ENCODE measurements around the gene NTM.

Gene NTM

GRCh38 chr11:131912134-131912533 is 541.7 kb downstream of the NTM start:
- peak; percentile 13; the same call in 2 of the 3 replicates for ATAC-seq (ENCODE audit: low read depth)
- Histone ChIP-seq H3K27me3 (ENCODE audit: insufficient read depth, poor library complexity, severe bottlenecking) (no peaks in the 10 kb centered on the region), H3K9me3 (ENCODE audit: severe bottlenecking) (no peaks in the 10 kb centered on the region), H3K27ac (ENCODE audit: poor library complexity, severe bottlenecking) (peak overlapping the region; percentile 74), H3K4me3 (ENCODE audit: severe bottlenecking) (peak overlapping the region; percentile 75), H3K36me3 (ENCODE audit: low read depth) (peaks cover 7% of the 10 kb centered on the region), H3K4me1 (ENCODE audit: insufficient read depth, poor library complexity, severe bottlenecking) (peaks cover 44% of the 10 kb centered on the region)
- no peak for DNase-seq (ENCODE audit: low spot score)
- TF ChIP-seq, protein P1, sequence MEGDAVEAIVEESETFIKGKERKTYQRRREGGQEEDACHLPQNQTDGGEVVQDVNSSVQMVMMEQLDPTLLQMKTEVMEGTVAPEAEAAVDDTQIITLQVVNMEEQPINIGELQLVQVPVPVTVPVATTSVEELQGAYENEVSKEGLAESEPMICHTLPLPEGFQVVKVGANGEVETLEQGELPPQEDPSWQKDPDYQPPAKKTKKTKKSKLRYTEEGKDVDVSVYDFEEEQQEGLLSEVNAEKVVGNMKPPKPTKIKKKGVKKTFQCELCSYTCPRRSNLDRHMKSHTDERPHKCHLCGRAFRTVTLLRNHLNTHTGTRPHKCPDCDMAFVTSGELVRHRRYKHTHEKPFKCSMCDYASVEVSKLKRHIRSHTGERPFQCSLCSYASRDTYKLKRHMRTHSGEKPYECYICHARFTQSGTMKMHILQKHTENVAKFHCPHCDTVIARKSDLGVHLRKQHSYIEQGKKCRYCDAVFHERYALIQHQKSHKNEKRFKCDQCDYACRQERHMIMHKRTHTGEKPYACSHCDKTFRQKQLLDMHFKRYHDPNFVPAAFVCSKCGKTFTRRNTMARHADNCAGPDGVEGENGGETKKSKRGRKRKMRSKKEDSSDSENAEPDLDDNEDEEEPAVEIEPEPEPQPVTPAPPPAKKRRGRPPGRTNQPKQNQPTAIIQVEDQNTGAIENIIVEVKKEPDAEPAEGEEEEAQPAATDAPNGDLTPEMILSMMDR (IDR thresholded peaks at IDR 0.05; ENCODE audit: poor library complexity, severe bottlenecking) = no peak

DNA sequence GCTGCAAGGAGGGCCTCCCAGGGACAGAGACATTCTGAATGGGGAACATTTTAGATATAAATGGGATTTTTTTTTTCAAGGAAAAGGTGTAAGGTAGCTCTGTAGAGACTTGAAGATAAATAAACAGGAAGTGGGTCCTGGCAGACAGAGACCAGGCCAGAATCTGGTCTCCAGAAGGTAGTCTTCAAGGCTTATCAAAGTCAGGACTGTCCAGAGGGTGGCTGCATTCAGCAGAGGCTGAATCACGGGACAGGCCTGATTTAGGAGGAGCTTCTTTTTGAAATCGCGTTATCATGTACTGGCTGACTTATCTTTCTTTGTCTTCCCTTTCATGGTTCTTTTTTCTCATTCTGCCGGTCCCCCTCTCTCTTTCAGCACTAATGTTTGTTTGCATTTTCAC is 542.9 kb downstream of the NTM start:
- Histone ChIP-seq H3K36me3 (ENCODE audit: low read depth) (peaks cover 2% of the 10 kb centered on the region), H3K27ac (ENCODE audit: poor library complexity, severe bottlenecking) (peak overlapping the region; percentile 74), H3K4me3 (ENCODE audit: severe bottlenecking) (no peak overlapping the region), H3K4me1 (ENCODE audit: insufficient read depth, poor library complexity, severe bottlenecking) (peaks cover 34% of the 10 kb centered on the region), H3K9me3 (ENCODE audit: severe bottlenecking) (no peaks in the 10 kb centered on the region), H3K27me3 (ENCODE audit: insufficient read depth, poor library complexity, severe bottlenecking) (no peaks in the 10 kb centered on the region)
- ATAC-seq (ENCODE audit: low read depth) = no peak
- DNase-seq (ENCODE audit: low spot score) = no peak
- TF ChIP-seq, protein P1 (IDR thresholded peaks at IDR 0.05; ENCODE audit: poor library complexity, severe bottlenecking) = no peak

GRCh38 chr11:131914361-131914774 is 544.0 kb downstream of the NTM start:
- DNase-seq (ENCODE audit: low spot score) = no peak
- ATAC-seq (ENCODE audit: low read depth) = no peak
- H3K36me3 ChIP-seq (ENCODE audit: low read depth) = no peaks in the 10 kb centered on the region
- H3K27me3 ChIP-seq (ENCODE audit: insufficient read depth, poor library complexity, severe bottlenecking) = no peaks in the 10 kb centered on the region
- H3K4me1 ChIP-seq (ENCODE audit: insufficient read depth, poor library complexity, severe bottlenecking) = peaks cover 24% of the 10 kb centered on the region
- H3K9me3 ChIP-seq (ENCODE audit: severe bottlenecking) = no peaks in the 10 kb centered on the region
- no peak overlapping the region for H3K4me3 ChIP-seq (ENCODE audit: severe bottlenecking)
- peak overlapping the region; percentile 74 for H3K27ac ChIP-seq (ENCODE audit: poor library complexity, severe bottlenecking)
- TF ChIP-seq, protein P1 (IDR thresholded peaks at IDR 0.05; ENCODE audit: poor library complexity, severe bottlenecking) = peak; percentile 58

DNA sequence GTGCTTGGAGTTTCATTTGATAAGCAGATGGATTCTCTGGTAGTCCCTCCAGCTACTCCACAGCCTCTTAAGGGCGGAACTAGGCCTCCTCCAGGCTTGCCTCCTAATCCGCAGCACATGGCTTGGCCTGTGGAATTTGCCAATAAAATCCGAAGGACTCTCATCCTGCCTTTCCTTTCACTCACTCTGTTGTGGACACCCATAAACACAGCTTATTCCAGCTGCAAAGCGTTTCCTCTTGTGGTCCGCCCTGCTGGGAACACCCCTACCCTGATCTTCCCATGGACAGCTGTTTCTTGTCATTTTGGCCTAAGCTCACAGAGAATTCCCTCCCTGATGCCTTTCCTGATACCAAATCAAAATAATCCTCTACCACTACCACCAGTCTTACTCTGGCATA is 546.2 kb downstream of the NTM start:
- H3K36me3 ChIP-seq (ENCODE audit: low read depth) = peaks cover 4% of the 10 kb centered on the region; the same call in 1 of the 2 replicates
- H3K27me3 ChIP-seq (ENCODE audit: insufficient read depth, poor library complexity, severe bottlenecking) = no peaks in the 10 kb centered on the region
- DNase-seq (ENCODE audit: low spot score) = no peak
- peaks cover 19% of the 10 kb centered on the region for H3K4me1 ChIP-seq (ENCODE audit: insufficient read depth, poor library complexity, severe bottlenecking)
- no peaks in the 10 kb centered on the region for H3K9me3 ChIP-seq (ENCODE audit: severe bottlenecking)
- H3K4me3 ChIP-seq (ENCODE audit: severe bottlenecking) = no peak overlapping the region
- H3K27ac ChIP-seq (ENCODE audit: poor library complexity, severe bottlenecking) = no peak overlapping the region
- TF ChIP-seq, protein P1 (IDR thresholded peaks at IDR 0.05; ENCODE audit: poor library complexity, severe bottlenecking) = no peak
- no peak for ATAC-seq (ENCODE audit: low read depth)

DNA sequence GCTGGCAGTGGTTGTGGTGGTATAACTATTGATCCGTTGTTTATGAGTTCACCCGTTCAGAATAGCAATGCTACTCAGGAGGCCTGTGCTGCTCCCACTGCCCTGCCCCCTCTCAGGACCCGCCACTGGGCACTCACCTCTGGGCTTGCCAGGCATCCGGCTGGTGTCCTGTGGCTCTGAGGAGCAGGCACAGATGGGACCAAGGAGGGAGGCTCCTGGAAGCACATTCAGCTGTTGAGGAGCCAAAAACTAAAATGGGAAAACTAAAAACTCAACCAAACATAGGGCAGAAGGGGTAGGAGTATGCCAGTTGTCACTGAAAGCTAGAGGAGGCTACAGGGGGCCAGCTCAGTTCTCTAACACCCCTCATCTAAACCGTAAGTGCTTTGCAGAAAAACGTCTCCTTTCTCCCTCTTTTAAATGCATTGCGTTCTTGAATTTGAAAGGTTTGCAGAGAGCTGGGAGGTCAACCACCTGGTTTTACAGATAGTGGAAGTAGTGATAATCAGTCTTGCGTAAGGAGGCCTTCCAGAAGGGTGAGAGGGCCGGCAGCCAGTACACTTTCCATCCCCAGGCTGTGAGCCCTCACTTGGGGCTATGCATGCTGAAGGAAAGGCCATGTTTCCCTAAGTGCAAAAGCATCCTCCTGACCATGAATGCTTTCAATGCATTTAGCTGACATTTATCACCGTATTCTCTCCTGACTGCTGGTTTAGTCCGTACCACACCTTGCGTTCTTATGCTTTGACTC is 547.4 kb downstream of the NTM start:
- peaks cover 9% of the 10 kb centered on the region for H3K4me1 ChIP-seq (ENCODE audit: insufficient read depth, poor library complexity, severe bottlenecking)
- H3K27me3 ChIP-seq (ENCODE audit: insufficient read depth, poor library complexity, severe bottlenecking) = no peaks in the 10 kb centered on the region
- no peak overlapping the region for H3K4me3 ChIP-seq (ENCODE audit: severe bottlenecking)
- no peak for ATAC-seq (ENCODE audit: low read depth)
- H3K27ac ChIP-seq (ENCODE audit: poor library complexity, severe bottlenecking) = no peak overlapping the region
- no peak for DNase-seq (ENCODE audit: low spot score)
- H3K36me3 ChIP-seq (ENCODE audit: low read depth) = peaks cover 4% of the 10 kb centered on the region; the same call in 1 of the 2 replicates
- TF ChIP-seq, protein P1 (IDR thresholded peaks at IDR 0.05; ENCODE audit: poor library complexity, severe bottlenecking) = no peak
- H3K9me3 ChIP-seq (ENCODE audit: severe bottlenecking) = no peaks in the 10 kb centered on the region
